Measurements from ENCODE around the gene CTDSP1. TPM values are rescaled to one million over a fixed set of nuclear protein-coding genes. Genes with fewer than 3 reads are reported as not detected.

CTDSP1 gene
- polyA plus RNA-seq, 1 donor from 2014 or later: 0.97 TPM

DNA sequence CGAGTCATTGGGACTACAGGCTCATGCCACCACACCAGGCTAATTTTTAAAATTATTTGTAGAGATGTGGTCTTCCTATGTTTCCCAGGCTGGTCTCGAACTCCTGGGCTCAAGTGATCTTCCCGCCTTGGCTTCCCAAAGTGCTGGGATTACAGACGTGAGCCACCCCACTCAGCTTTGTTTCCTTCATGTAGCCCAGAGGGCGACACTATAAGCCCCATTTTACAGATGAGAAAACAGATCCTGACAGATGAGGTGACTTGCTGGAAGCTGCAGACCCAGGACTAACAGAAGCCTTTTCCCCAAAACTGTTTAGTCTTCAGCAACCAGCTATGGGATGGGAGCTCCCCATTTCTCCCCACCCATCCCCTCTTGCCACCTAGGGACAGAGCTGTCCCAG lies 7.2 kb upstream of the CTDSP1 start:
- H3K9me2 ChIP-seq (ENCODE audit: insufficient read depth, low read length): no peaks in the 10 kb centered on the region
- no peaks in the 10 kb centered on the region for H3K79me2 ChIP-seq (replicated peaks; ENCODE audit: insufficient read depth, low read length)
- no peaks in the 10 kb centered on the region for H3K9me3 ChIP-seq (ENCODE audit: low read length)
- no peaks in the 10 kb centered on the region for H4K20me1 ChIP-seq (ENCODE audit: insufficient read depth)
- H3K36me3 ChIP-seq (ENCODE audit: insufficient read depth, low read length): no peaks in the 10 kb centered on the region
- H3K4me2 ChIP-seq (ENCODE audit: low read length): no peak overlapping the region
- H3F3A ChIP-seq (ENCODE audit: insufficient read depth, low read length, poor library complexity, severe bottlenecking): no peaks in the 10 kb centered on the region
- no peak for TF ChIP-seq RAD21 (conservative IDR thresholded peaks at IDR 0.05)
- no peak overlapping the region for H3K4me3 ChIP-seq (ENCODE audit: low read length)
- H3K9ac ChIP-seq (ENCODE audit: low read length): no peak overlapping the region
- H3K27me3 ChIP-seq (ENCODE audit: insufficient read depth, low read depth, low read length): peaks cover 16% of the 10 kb centered on the region
- H3K27ac ChIP-seq (ENCODE audit: low read length): no peak overlapping the region
- no peak overlapping the region for H2AFZ ChIP-seq (ENCODE audit: low read depth, low read length)

DNA sequence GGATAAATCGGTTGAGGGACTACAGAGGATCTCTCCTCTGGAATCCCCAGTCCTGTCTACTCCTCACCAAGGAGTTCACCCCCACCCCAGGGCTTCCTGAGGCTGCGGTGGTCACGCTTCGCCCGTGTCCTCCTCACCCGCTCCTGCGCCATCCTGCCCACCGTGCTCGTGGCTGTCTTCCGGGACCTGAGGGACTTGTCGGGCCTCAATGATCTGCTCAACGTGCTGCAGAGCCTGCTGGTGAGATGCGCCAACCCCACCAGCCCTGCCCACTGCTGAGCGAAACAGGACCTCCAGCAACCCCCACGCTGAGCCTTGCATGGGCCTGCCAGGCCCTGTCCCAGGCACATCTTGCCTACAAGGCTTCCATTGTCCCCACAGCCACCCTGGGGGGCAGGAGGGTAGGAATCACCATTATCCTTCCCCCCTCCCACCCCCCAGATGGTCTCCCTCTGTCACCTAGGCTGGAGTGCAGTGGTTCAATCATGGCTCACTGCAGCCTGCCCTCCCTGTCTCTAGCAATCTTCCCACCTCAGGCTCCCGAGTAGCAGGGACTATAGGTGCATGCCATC lies 6.7 kb upstream of the CTDSP1 start:
- Histone ChIP-seq H3K9me3 (ENCODE audit: low read length) (no peaks in the 10 kb centered on the region), H4K20me1 (ENCODE audit: insufficient read depth) (no peaks in the 10 kb centered on the region), H2AFZ (ENCODE audit: low read depth, low read length) (no peak overlapping the region), H3K9ac (ENCODE audit: low read length) (no peak overlapping the region), H3K36me3 (ENCODE audit: insufficient read depth, low read length) (no peaks in the 10 kb centered on the region), H3K4me2 (ENCODE audit: low read length) (no peak overlapping the region), H3K4me3 (ENCODE audit: low read length) (no peak overlapping the region), H3K79me2 (replicated peaks; ENCODE audit: insufficient read depth, low read length) (no peaks in the 10 kb centered on the region), H3K9me2 (ENCODE audit: insufficient read depth, low read length) (no peaks in the 10 kb centered on the region), H3K27me3 (ENCODE audit: insufficient read depth, low read depth, low read length) (peaks cover 16% of the 10 kb centered on the region), H3F3A (ENCODE audit: insufficient read depth, low read length, poor library complexity, severe bottlenecking) (no peaks in the 10 kb centered on the region), H3K27ac (ENCODE audit: low read length) (no peak overlapping the region)
- no peak for TF ChIP-seq SMC3 (conservative IDR thresholded peaks at IDR 0.05; ENCODE audit: poor library complexity)
- TF ChIP-seq EP300 (conservative IDR thresholded peaks at IDR 0.05; ENCODE audit: poor library complexity, severe bottlenecking): no peak
- no peak for TF ChIP-seq POLR2AphosphoS5 (IDR thresholded peaks at IDR 0.05)
- TF ChIP-seq, protein P1, sequence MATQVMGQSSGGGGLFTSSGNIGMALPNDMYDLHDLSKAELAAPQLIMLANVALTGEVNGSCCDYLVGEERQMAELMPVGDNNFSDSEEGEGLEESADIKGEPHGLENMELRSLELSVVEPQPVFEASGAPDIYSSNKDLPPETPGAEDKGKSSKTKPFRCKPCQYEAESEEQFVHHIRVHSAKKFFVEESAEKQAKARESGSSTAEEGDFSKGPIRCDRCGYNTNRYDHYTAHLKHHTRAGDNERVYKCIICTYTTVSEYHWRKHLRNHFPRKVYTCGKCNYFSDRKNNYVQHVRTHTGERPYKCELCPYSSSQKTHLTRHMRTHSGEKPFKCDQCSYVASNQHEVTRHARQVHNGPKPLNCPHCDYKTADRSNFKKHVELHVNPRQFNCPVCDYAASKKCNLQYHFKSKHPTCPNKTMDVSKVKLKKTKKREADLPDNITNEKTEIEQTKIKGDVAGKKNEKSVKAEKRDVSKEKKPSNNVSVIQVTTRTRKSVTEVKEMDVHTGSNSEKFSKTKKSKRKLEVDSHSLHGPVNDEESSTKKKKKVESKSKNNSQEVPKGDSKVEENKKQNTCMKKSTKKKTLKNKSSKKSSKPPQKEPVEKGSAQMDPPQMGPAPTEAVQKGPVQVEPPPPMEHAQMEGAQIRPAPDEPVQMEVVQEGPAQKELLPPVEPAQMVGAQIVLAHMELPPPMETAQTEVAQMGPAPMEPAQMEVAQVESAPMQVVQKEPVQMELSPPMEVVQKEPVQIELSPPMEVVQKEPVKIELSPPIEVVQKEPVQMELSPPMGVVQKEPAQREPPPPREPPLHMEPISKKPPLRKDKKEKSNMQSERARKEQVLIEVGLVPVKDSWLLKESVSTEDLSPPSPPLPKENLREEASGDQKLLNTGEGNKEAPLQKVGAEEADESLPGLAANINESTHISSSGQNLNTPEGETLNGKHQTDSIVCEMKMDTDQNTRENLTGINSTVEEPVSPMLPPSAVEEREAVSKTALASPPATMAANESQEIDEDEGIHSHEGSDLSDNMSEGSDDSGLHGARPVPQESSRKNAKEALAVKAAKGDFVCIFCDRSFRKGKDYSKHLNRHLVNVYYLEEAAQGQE (IDR thresholded peaks at IDR 0.05; ENCODE audit: borderline replicate concordance): no peak
- TF ChIP-seq RAD21 (conservative IDR thresholded peaks at IDR 0.05): no peak
- TF ChIP-seq MXI1 (conservative IDR thresholded peaks at IDR 0.05; ENCODE audit: poor library complexity, severe bottlenecking): no peak
- TF ChIP-seq, protein P2, sequence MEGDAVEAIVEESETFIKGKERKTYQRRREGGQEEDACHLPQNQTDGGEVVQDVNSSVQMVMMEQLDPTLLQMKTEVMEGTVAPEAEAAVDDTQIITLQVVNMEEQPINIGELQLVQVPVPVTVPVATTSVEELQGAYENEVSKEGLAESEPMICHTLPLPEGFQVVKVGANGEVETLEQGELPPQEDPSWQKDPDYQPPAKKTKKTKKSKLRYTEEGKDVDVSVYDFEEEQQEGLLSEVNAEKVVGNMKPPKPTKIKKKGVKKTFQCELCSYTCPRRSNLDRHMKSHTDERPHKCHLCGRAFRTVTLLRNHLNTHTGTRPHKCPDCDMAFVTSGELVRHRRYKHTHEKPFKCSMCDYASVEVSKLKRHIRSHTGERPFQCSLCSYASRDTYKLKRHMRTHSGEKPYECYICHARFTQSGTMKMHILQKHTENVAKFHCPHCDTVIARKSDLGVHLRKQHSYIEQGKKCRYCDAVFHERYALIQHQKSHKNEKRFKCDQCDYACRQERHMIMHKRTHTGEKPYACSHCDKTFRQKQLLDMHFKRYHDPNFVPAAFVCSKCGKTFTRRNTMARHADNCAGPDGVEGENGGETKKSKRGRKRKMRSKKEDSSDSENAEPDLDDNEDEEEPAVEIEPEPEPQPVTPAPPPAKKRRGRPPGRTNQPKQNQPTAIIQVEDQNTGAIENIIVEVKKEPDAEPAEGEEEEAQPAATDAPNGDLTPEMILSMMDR (IDR thresholded peaks at IDR 0.05; ENCODE audit: poor library complexity, severe bottlenecking): no peak
- TF ChIP-seq TAF1 (IDR thresholded peaks at IDR 0.05; ENCODE audit: low read depth): no peak
- no peak for TF ChIP-seq EZH2 (IDR thresholded peaks at IDR 0.05; ENCODE audit: borderline replicate concordance, insufficient read depth, low read length, poor library complexity, severe bottlenecking)
